Activated T-helper 1 cell treated with Interleukin-2 at 50 U/mL for 16 hours (primary cell): Measurements from ENCODE around the gene ARV1.
"Not testable (repeated sequence)": the region's sequence is repeated elsewhere in the genome, so short reads cannot be mapped to it uniquely, and the experiment has no call there.

Source experiments
- DNase-seq: peaks from one replicate; pipeline ENCODE4 v3.0.0-alpha.2; 2020; ENCODE audit warnings: low read depth

ARV1 gene

DNA sequence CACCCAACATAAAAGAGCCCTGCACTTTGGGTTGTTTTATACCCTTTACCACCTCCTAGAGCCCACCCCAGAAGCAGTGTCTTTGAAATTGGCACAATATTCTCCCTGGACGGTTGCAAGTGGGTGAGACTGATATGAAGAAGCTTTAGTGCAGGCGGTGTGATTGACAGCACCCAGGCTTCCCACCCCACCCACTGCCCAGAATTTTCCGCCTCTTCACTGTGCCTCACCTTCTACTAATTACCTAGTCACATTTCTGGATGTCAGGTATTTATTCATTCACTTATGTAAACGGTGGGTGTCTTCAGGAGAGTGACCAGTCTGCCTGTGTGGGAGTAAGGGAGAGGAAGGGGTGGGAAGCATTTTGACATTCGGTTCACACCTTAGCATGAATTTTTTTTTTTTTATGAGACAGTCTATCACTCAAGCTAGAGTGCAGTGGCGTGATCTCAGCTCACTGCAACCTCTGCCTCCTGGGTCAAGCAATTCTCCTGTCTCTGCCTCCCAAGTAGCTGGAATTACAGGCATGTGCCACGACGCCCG lies 62.9 kb downstream of the ARV1 start:
- DNase-seq: no peak

DNA sequence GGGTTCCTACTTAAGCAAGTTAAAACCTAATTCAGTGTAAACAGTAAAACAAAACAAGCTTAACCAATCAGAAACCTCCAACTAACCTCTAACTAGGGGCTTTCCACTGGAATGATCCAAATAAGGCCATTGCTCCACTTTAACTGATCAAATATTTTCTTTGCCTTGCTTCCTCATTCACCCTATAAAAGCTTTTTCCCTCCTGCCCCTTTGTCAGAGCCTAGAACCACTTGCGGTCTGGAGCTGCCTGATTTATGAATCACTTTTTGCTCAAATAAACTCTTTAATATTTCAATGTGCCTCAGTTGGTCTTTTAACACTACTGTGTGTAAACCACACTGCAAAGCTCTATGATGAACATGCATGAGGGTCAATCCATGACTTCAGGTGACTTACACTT lies 65.7 kb downstream of the ARV1 start:
- no peak for DNase-seq

DNA sequence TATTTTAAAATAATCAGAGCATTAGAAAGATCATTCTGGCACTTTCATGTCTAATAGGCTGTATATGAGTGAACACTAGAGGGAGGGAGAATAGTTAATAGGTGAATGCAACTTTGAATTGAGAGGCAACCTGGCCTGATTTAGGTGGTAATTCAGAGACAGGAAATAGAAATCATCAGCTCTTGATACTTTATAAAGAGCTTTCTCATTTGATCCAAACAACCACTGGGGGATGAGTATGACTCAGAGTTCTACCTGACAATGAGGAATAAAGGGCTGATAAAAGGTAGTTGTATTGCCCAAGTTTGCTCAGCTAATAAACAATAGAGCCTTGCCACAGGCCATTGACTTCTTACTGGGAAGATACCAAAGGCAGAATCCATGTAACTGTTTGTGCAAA lies 66.4 kb downstream of the ARV1 start:
- no peak for DNase-seq

DNA sequence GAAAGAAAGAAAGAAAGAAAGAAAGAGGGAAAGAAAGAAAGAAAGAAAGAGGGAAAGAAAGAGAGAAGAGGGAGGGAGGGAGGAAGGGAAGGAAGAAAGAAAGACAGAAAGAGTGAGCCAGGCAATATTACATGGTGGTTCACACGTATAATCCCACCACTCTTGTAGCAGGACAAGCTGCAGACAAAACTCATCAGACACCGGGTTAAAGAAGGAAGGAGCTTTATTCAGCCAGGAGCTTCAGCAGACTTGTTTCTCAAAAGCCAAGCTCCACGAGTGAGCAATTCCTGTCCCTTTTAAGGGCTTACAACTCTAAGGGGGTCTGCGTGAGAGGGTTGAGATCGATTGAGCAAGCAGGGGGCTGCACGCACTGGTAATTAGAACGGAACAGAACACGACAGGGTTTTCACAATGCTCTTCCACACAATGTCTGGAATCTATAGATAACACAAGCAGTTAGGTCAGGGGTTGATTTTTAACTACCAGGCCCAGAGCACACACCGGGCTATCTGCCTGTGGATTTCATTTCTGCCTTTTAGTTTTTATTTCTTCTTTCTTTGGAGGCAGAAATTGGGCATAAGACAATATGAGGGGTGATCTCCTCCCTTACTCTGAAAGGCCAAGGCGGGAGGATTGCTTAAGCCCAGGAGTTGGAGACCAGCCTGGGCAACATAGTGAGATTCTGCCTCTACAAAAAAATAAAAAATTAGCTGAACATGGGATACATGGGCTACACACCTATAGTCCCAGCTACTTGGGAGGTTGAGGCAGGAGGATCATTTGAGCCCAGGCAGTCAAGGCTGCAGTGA lies 67.2 kb downstream of the ARV1 start:
- DNase-seq: not testable (repeated sequence)

DNA sequence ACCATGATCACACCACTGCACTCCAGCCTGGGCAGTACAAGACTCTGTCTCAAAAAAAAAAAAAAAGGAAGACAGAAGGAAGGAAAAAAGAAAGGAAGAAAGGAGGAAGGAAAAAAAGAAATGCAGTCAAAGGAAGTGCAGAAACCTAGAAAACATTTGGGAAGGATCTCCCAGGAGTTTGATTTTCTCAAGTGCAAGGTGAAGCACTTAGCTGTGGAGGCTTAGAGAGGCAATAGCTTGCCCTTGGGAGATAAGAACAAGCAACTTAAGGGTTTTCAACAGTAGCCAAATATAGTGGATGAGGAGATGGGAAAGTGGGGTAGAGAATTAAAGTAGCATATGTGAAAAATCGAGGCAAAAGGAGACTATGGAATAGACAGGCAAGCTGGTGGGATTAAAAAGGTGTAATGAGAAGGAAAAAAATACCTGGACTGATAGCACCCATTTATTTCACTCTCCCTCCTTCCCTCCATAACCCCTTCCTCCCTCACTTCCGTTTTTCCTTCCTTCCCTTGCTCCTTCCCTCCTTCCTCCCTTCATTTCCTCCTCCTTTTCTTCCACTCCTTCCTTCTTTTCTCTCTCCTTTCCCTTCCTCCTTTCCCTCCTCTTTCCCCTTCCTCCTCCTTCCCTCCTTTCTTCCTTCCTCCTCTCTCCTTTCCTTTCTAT lies 68.0 kb downstream of the ARV1 start:
- no peak for DNase-seq

DNA sequence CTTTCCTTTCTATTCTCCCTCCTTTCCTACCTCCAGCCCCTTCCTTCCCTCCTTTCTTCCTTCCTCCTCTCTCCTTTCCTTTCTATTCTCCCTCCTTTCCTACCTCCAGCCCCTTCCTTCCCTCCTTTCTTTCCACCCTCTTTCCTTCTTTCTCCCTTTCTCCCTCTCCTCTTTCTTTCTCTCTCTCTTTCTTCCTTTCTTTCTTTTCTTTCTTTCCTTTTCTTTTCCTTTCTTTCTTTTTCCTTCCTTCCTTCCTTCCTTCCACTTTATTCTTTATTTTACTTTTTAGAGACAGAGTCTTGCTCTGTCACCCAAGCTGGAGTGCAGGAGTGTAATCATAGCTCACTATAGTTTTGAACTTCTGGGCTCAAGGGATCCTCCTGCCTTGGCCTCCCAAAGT lies 68.6 kb downstream of the ARV1 start:
- DNase-seq: not testable (repeated sequence)

DNA sequence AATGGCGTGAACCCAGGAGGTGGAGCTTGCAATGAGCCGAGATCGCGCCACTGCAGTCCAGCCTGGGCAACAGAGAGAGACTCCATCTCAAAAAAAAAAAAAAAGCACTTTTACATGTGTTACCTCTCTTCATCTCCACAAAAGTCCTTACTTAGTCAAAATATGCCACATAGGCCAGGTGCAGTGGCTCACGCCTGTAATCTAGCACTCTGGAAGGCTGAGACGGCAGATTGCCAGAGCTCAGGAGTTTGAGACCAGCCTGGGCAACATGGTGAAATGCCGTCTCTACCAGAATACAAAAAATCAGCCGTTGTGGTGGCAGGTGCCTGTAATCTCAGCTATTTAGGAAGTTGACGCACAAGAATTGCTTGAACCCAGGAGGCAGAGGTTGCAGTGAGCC lies 69.5 kb downstream of the ARV1 start:
- DNase-seq: not testable (repeated sequence)

DNA sequence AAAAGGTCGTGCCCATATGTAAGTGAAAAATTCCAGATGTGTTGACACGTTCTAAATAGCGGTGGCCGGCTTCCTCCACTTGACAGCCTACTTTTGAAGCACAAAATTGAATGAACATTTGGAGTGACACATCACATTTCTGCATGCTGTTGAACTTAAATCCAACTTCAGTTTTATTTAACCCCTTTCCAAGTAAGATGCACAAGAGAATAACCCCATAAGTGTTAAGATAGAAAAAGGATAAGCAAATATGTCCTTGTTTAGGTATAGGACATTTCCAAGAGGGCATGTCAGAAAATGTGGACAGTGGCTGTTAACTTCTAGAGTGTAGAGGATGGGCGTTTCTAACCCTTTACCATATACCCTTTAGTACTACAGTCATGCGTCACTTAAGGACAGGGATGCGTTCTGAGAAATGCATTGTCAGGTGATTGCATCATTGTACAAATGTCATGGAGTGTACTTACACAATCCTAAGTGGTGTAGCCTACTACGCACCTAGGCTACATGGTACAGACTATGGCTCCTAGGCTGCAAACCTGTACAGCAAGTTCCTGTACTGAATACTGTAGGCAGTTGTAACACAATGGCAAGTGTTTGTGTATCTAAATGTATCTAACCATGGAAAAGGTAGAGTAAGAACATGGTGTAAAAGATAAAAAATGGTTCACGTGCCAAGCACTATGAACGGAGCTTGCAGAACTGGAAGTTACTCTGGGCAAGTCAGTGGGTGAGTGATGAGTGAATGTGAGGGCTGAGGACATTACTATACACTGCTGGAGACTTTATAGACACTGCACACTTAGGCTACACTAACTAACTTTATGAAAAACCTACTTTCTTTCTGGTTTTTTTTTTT lies 70.5 kb downstream of the ARV1 start:
- DNase-seq: no peak
